ENCODE measurements around the gene TSR3.

Gene TSR3

GRCh38 chr16:1351215-1351581, 480 bp downstream of the TSR3 start:
- TF ChIP-seq EP300 (IDR thresholded peaks at IDR 0.05; ENCODE audit: borderline replicate concordance) (no peak), MAX (IDR thresholded peaks at IDR 0.05) (peak; percentile 38; the same call in 1 of the 2 replicates)

GRCh38 chr16:1350691-1351090, 987 bp downstream of the TSR3 start:
- no peak for TF ChIP-seq EGR1 (IDR thresholded peaks at IDR 0.05)
- no peak for TF ChIP-seq CEBPB (IDR thresholded peaks at IDR 0.05)
- no peak for TF ChIP-seq ZBTB7A (IDR thresholded peaks at IDR 0.05; ENCODE audit: low read depth)
- TF ChIP-seq EP300 (IDR thresholded peaks at IDR 0.05; ENCODE audit: borderline replicate concordance) = no peak
- TF ChIP-seq CREB1 (IDR thresholded peaks at IDR 0.05; ENCODE audit: low read depth) = no peak
- TF ChIP-seq NFIC (IDR thresholded peaks at IDR 0.05) = no peak
- TF ChIP-seq USF1 (IDR thresholded peaks at IDR 0.05) = no peak
- TF ChIP-seq FOXM1 (IDR thresholded peaks at IDR 0.05; ENCODE audit: borderline replicate concordance, low read depth) = no peak

- TF ChIP-seq CREB1 (IDR thresholded peaks at IDR 0.05; ENCODE audit: low read depth) = no peak
- TF ChIP-seq TCF12 (IDR thresholded peaks at IDR 0.05; ENCODE audit: low read depth) = no peak
- TF ChIP-seq YY1 (IDR thresholded peaks at IDR 0.05; ENCODE audit: low read depth) = no peak
- TF ChIP-seq MAX (IDR thresholded peaks at IDR 0.05) = no peak
- no peak for TF ChIP-seq REST (IDR thresholded peaks at IDR 0.05; ENCODE audit: low read depth)
- no peak for TF ChIP-seq FOXM1 (IDR thresholded peaks at IDR 0.05; ENCODE audit: borderline replicate concordance, low read depth)
- no peak for TF ChIP-seq TAF1 (IDR thresholded peaks at IDR 0.05; ENCODE audit: low read depth)
- TF ChIP-seq USF1 (IDR thresholded peaks at IDR 0.05) = no peak
- TF ChIP-seq TEAD4 (IDR thresholded peaks at IDR 0.05) = no peak
- no peak for TF ChIP-seq CEBPB (IDR thresholded peaks at IDR 0.05)
- TF ChIP-seq RAD21 (IDR thresholded peaks at IDR 0.05; ENCODE audit: low read depth) = no peak
- TF ChIP-seq ZBTB7A (IDR thresholded peaks at IDR 0.05; ENCODE audit: low read depth) = no peak
- TF ChIP-seq EP300 (IDR thresholded peaks at IDR 0.05; ENCODE audit: borderline replicate concordance) = no peak
- TF ChIP-seq EGR1 (IDR thresholded peaks at IDR 0.05) = no peak
- no peak for TF ChIP-seq NFIC (IDR thresholded peaks at IDR 0.05)
Measured at GRCh38 chr16:1349951-1350350, 1.7 kb downstream of the TSR3 start.

GRCh38 chr16:1349351-1349750, 2.3 kb downstream of the TSR3 start:
- TF ChIP-seq EGR1 (IDR thresholded peaks at IDR 0.05) = no peak
- TF ChIP-seq YY1 (IDR thresholded peaks at IDR 0.05; ENCODE audit: low read depth) = no peak
- no peak for TF ChIP-seq TCF12 (IDR thresholded peaks at IDR 0.05; ENCODE audit: low read depth)
- no peak for TF ChIP-seq NFIC (IDR thresholded peaks at IDR 0.05)
- no peak for TF ChIP-seq EP300 (IDR thresholded peaks at IDR 0.05; ENCODE audit: borderline replicate concordance)
- TF ChIP-seq REST (IDR thresholded peaks at IDR 0.05; ENCODE audit: low read depth) = no peak
- TF ChIP-seq ZBTB7A (IDR thresholded peaks at IDR 0.05; ENCODE audit: low read depth) = no peak
- TF ChIP-seq FOXM1 (IDR thresholded peaks at IDR 0.05; ENCODE audit: borderline replicate concordance, low read depth) = no peak

GRCh38 chr16:1348926-1349325, 2.8 kb downstream of the TSR3 start:
- TF ChIP-seq FOXM1 (IDR thresholded peaks at IDR 0.05; ENCODE audit: borderline replicate concordance, low read depth) (no peak), REST (IDR thresholded peaks at IDR 0.05; ENCODE audit: low read depth) (no peak), ZBTB7A (IDR thresholded peaks at IDR 0.05; ENCODE audit: low read depth) (no peak), CEBPB (IDR thresholded peaks at IDR 0.05) (no peak), EGR1 (IDR thresholded peaks at IDR 0.05) (no peak), MAX (IDR thresholded peaks at IDR 0.05) (no peak), YY1 (IDR thresholded peaks at IDR 0.05; ENCODE audit: low read depth) (no peak), NFIC (IDR thresholded peaks at IDR 0.05) (no peak), TCF12 (IDR thresholded peaks at IDR 0.05; ENCODE audit: low read depth) (no peak), EP300 (IDR thresholded peaks at IDR 0.05; ENCODE audit: borderline replicate concordance) (no peak), USF1 (IDR thresholded peaks at IDR 0.05) (no peak), RAD21 (IDR thresholded peaks at IDR 0.05; ENCODE audit: low read depth) (no peak), TAF1 (IDR thresholded peaks at IDR 0.05; ENCODE audit: low read depth) (no peak), CREB1 (IDR thresholded peaks at IDR 0.05; ENCODE audit: low read depth) (no peak)

All from Ishikawa (cell line).